H9 (cell line): ENCODE results near the gene TIMM22. TPM values are rescaled to one million over a fixed set of nuclear protein-coding genes. Genes with fewer than 3 reads are reported as not detected.
"Not testable (repeated sequence)": the region's sequence is repeated elsewhere in the genome, so short reads cannot be mapped to it uniquely, and the experiment has no call there.

ENCODE experiments used
- DNase-seq: peaks from one replicate; pipeline ENCODE4 v3.0.0-alpha.2; 2017
- H2AFZ ChIP-seq: one replicate; pipeline ENCODE4 v1.6.1; 2013; ENCODE audit warnings: mild to moderate bottlenecking, low read length, control low read depth, moderate library complexity
- H2AK5ac ChIP-seq: 2 replicates; pipeline ENCODE4 v1.6.1; 2013; ENCODE audit warnings: low read length, control low read depth, mixed read lengths; ENCODE audit not compliant: insufficient read length
- H2BK120ac ChIP-seq: one replicate; pipeline ENCODE4 v1.6.1; 2013; ENCODE audit warnings: low read depth, mild to moderate bottlenecking, low read length, control low read depth, inconsistent platforms; ENCODE audit not compliant: poor library complexity, severe bottlenecking
- H2BK12ac ChIP-seq: 2 replicates; pipeline ENCODE4 v1.6.1; 2013; ENCODE audit warnings: low read length, control low read depth, mixed read lengths, low read depth; ENCODE audit not compliant: insufficient read length
- H2BK15ac ChIP-seq: 2 replicates; pipeline ENCODE4 v1.6.1; 2013; ENCODE audit warnings: low read depth, low read length, control low read depth
- H2BK20ac ChIP-seq: one replicate; pipeline ENCODE4 v1.6.1; 2013; ENCODE audit warnings: low read depth, mild to moderate bottlenecking, low read length, control low read depth, inconsistent platforms; ENCODE audit not compliant: poor library complexity, severe bottlenecking
- H2BK5ac ChIP-seq: 2 replicates; pipeline ENCODE4 v1.6.1; 2013; ENCODE audit warnings: low read length, control low read depth, mixed read lengths; ENCODE audit not compliant: insufficient read length
- H3K14ac ChIP-seq: 2 replicates; pipeline ENCODE4 v1.6.1; 2013; ENCODE audit warnings: low read length, control low read depth; ENCODE audit not compliant: insufficient read depth
- H3K18ac ChIP-seq: 2 replicates; pipeline ENCODE4 v1.6.1; 2013; ENCODE audit warnings: low read depth, mild to moderate bottlenecking, mixed read lengths, low read length, control low read depth; ENCODE audit not compliant: insufficient read length
- H3K23ac ChIP-seq: 2 replicates; pipeline ENCODE4 v1.6.1; 2013; ENCODE audit warnings: low read length, control low read depth, mixed read lengths, low read depth; ENCODE audit not compliant: insufficient read length
- H3K23me2 ChIP-seq: 2 replicates; pipeline ENCODE4 v1.6.1; 2013; ENCODE audit warnings: low read depth, mild to moderate bottlenecking, mixed read lengths, low read length, control low read depth; ENCODE audit not compliant: insufficient read length, poor library complexity, severe bottlenecking
- H3K27ac ChIP-seq: 2 replicates; pipeline ENCODE4 v1.5.1; 2013; ENCODE audit warnings: low read length, control low read depth, mixed read lengths, low read depth; ENCODE audit not compliant: insufficient read length
- H3K27me3 ChIP-seq: 2 replicates; pipeline ENCODE4 v1.6.1; 2013; ENCODE audit warnings: low read length, control low read depth, inconsistent platforms; ENCODE audit not compliant: insufficient read depth
- H3K4ac ChIP-seq: 2 replicates; pipeline ENCODE4 v1.6.1; 2013; ENCODE audit warnings: low read depth, mild to moderate bottlenecking, control low read depth, inconsistent platforms, low read length, moderate library complexity
- H3K4me1 ChIP-seq: 2 replicates; pipeline ENCODE4 v1.6.1; 2013; ENCODE audit warnings: low read length, control low read depth, inconsistent platforms; ENCODE audit not compliant: insufficient read depth
- H3K4me2 ChIP-seq: 2 replicates; pipeline ENCODE4 v1.6.1; 2013; ENCODE audit warnings: low read length, control low read depth, mixed read lengths; ENCODE audit not compliant: insufficient read length, insufficient read depth
- H3K56ac ChIP-seq: 2 replicates; pipeline ENCODE4 v1.6.1; 2013; ENCODE audit warnings: low read depth, mild to moderate bottlenecking, mixed read lengths, low read length, control low read depth; ENCODE audit not compliant: insufficient read length
- H3K79me1 ChIP-seq: 2 replicates; pipeline ENCODE4 v1.6.1; 2013; ENCODE audit warnings: low read depth, mild to moderate bottlenecking, moderate library complexity, low read length, control low read depth, inconsistent platforms; ENCODE audit not compliant: insufficient read depth, poor library complexity, severe bottlenecking
- H3K79me2 ChIP-seq: 2 replicates; pipeline ENCODE4 v1.6.1; 2013; ENCODE audit warnings: low read length, control low read depth, inconsistent platforms; ENCODE audit not compliant: insufficient read depth
- H3K9ac ChIP-seq: 2 replicates; pipeline ENCODE4 v1.6.1; 2013; ENCODE audit warnings: low read length, control low read depth, mixed read lengths; ENCODE audit not compliant: insufficient read length; ENCODE audit errors: extremely low read depth
- H3K9me3 ChIP-seq: one replicate; pipeline ENCODE4 v1.6.1; 2013; ENCODE audit warnings: low read depth, low read length, inconsistent platforms; ENCODE audit not compliant: control insufficient read depth
- H3T11ph ChIP-seq: one replicate; pipeline ENCODE4 v1.6.1; 2013; ENCODE audit warnings: mild to moderate bottlenecking, low read length, control low read depth, inconsistent platforms
- H4K20me1 ChIP-seq: one replicate; pipeline ENCODE4 v1.6.1; 2013; ENCODE audit not compliant: control insufficient read depth, insufficient read length, insufficient read depth
- H4K5ac ChIP-seq: 2 replicates; pipeline ENCODE4 v1.6.1; 2013; ENCODE audit warnings: low read depth, mild to moderate bottlenecking, mixed read lengths, low read length, control low read depth; ENCODE audit not compliant: insufficient read length
- H4K8ac ChIP-seq: replicated peaks from 2 replicates; pipeline ENCODE4 v1.6.1; 2013; ENCODE audit warnings: low read length, control low read depth, mixed read lengths, low read depth; ENCODE audit not compliant: insufficient read length
- H4K91ac ChIP-seq: 2 replicates; pipeline ENCODE4 v1.6.1; 2013; ENCODE audit warnings: low read depth, mild to moderate bottlenecking, moderate library complexity, mixed read lengths, low read length, control low read depth; ENCODE audit not compliant: insufficient read length
- H3K27ac Mint-ChIP-seq, 3 experiments: 2 replicates in 2 of 3; 3 replicates in 1 of 3; pipeline ENCODE4 v1.8.0; 2020 to 2021; ENCODE audit warnings: mixed read lengths in 3 of 3, mild to moderate bottlenecking in 1 of 3, moderate library complexity in 1 of 3
- H3K27me3 Mint-ChIP-seq: 2 replicates; pipeline ENCODE4 v1.8.0; 2021; ENCODE audit warnings: low read depth, mild to moderate bottlenecking, moderate library complexity, mixed read lengths
- H3K36me3 Mint-ChIP-seq, 3 experiments: 2 replicates in 2 of 3; 3 replicates in 1 of 3; pipeline ENCODE4 v1.8.0; 2020 to 2021; ENCODE audit warnings: low read depth in 3 of 3, mixed read lengths in 3 of 3; ENCODE audit not compliant: insufficient read depth in 1 of 3
- H3K4me1 Mint-ChIP-seq, 2 experiments: 2 replicates each; pipeline ENCODE4 v1.8.0; 2020; ENCODE audit warnings: mixed read lengths in 2 of 2
- H3K4me3 Mint-ChIP-seq, 2 experiments: 2 replicates in 1 of 2; 3 replicates in 1 of 2; pipeline ENCODE4 v1.8.0; 2020 to 2021; ENCODE audit warnings: mild to moderate bottlenecking in 2 of 2, mixed read lengths in 2 of 2, moderate library complexity in 1 of 2
- H3K9me3 Mint-ChIP-seq, 2 experiments: 2 replicates in 1 of 2; 3 replicates in 1 of 2; pipeline ENCODE4 v1.8.0; 2020; ENCODE audit warnings: mild to moderate bottlenecking in 2 of 2, mixed read lengths in 2 of 2, moderate library complexity in 1 of 2
- CTCF ChIP-seq: fragments of 200-600 bp; sonication (generic); conservative IDR thresholded peaks from 3 replicates; pipeline ENCODE4 v1.8.0; 2021; ENCODE audit warnings: antibody characterized with exemption, mild to moderate bottlenecking
- WGBS: extraction: QIAGEN DNeasy Blood & Tissue Kit; methylation state at CpG from one replicate; pipeline ENCODE4 v1.1.7; 2013; ENCODE audit warnings: missing lambda C conversion rate, low lambda C conversion rate, mixed read lengths; ENCODE audit not compliant: insufficient read length; ENCODE audit errors: extremely low coverage; 5-methylcytosine and 5-hydroxymethylcytosine counted together
- total RNA-seq: library from RNA; stranded (reverse); gene quantifications from 2 replicates; pipeline ENCODE4 v1.2.1, GENCODE V29; 2021

TIMM22 gene
- total RNA-seq, 1 experiment from 2014 or later = 23.0 TPM

GRCh38 chr17:1043601-1044251 lies 46.8 kb downstream of the TIMM22 start:
- peaks cover 2 to 12% (median 3%) of the 10 kb centered on the region in 3 experiments; a peak in 6 of 7 replicates for H3K36me3 Mint-ChIP-seq
- H4K5ac ChIP-seq = no peak overlapping the region
- H2BK5ac ChIP-seq = no peak overlapping the region
- no peaks in the 10 kb centered on the region for H3K9me3 Mint-ChIP-seq
- H3K79me1 ChIP-seq = no peaks in the 10 kb centered on the region
- no peak overlapping the region for H2AK5ac ChIP-seq
- no peak overlapping the region for H3K4ac ChIP-seq
- H3K27ac ChIP-seq = no peak overlapping the region
- H3K14ac ChIP-seq = no peak overlapping the region
- no peak overlapping the region for H3T11ph ChIP-seq
- no peak overlapping the region for H3K23ac ChIP-seq
- H3K27me3 ChIP-seq = no peaks in the 10 kb centered on the region
- H2BK20ac ChIP-seq = no peak overlapping the region
- H3K27me3 Mint-ChIP-seq = no peaks in the 10 kb centered on the region; the same call in 1 of the 2 replicates
- no peak overlapping the region for H3K9ac ChIP-seq
- H3K18ac ChIP-seq = no peak overlapping the region
- no peak overlapping the region for H2BK12ac ChIP-seq
- H3K27ac Mint-ChIP-seq = no peak overlapping the region; a peak in 1 of 7 replicates
- no peak overlapping the region for H2BK15ac ChIP-seq
- no peak overlapping the region for H4K8ac ChIP-seq
- H2AFZ ChIP-seq = no peak overlapping the region
- H3K4me1 ChIP-seq = no peaks in the 10 kb centered on the region; the same call in 1 of the 2 replicates
- whole genome bisulfite sequencing = no CpG with 5 or more reads among the region's 21 CpGs
- DNase-seq = peak; percentile 67
- H4K91ac ChIP-seq = no peak overlapping the region
- no peak overlapping the region for H2BK120ac ChIP-seq
- no peak overlapping the region for H3K56ac ChIP-seq
- no peak overlapping the region for H3K4me3 Mint-ChIP-seq
- no peaks in the 10 kb centered on the region for H3K79me2 ChIP-seq
- no peaks in the 10 kb centered on the region for H4K20me1 ChIP-seq
- no peaks in the 10 kb centered on the region for H3K23me2 ChIP-seq
- no peaks in the 10 kb centered on the region for H3K9me3 ChIP-seq
- H3K4me1 Mint-ChIP-seq = peaks cover 8 to 18% of the 10 kb centered on the region in 2 experiments; a peak in 3 of 4 replicates
- TF ChIP-seq CTCF = no peak
- H3K4me2 ChIP-seq = no peak overlapping the region

GRCh38 chr17:1044387-1045009 lies 47.6 kb downstream of the TIMM22 start:
- not testable (repeated sequence) for H3K18ac ChIP-seq, H3K14ac ChIP-seq, H3K9ac ChIP-seq, H3K9me3 Mint-ChIP-seq, H3K23me2 ChIP-seq, H4K91ac ChIP-seq, H2BK12ac ChIP-seq, H4K5ac ChIP-seq, H2AFZ ChIP-seq, H3K4me1 ChIP-seq, H3K27ac Mint-ChIP-seq, H3K4me3 Mint-ChIP-seq, H4K8ac ChIP-seq, H3K56ac ChIP-seq, H3K4ac ChIP-seq, H2BK5ac ChIP-seq, H3K79me2 ChIP-seq, DNase-seq, H2BK15ac ChIP-seq, H3K4me2 ChIP-seq, H4K20me1 ChIP-seq, H3T11ph ChIP-seq, H2BK120ac ChIP-seq, H3K27me3 Mint-ChIP-seq, H2BK20ac ChIP-seq, H2AK5ac ChIP-seq, H3K23ac ChIP-seq, H3K27me3 ChIP-seq, H3K9me3 ChIP-seq, H3K27ac ChIP-seq, H3K79me1 ChIP-seq
- WGBS = no CpG with 5 or more reads among the region's 13 CpGs
- H3K4me1 Mint-ChIP-seq = peaks cover 5 to 11% of the 10 kb centered on the region in 2 experiments; a peak in 3 of 4 replicates
- H3K36me3 Mint-ChIP-seq = peaks cover 2 to 14% (median 5%) of the 10 kb centered on the region in 3 experiments; a peak in 5 of 7 replicates
